HepG2 (cell line): ENCODE measurements around the gene HNRNPF. TPM values are rescaled to one million over a fixed set of nuclear protein-coding genes. Genes with fewer than 3 reads are reported as not detected.

Experiments
- AGO1 ChIP-seq: fragments of 200-400 bp; formaldehyde crosslinking; IDR thresholded peaks from 2 replicates; pipeline ENCODE4 v1.6.1; 2017; ENCODE audit warnings: mild to moderate bottlenecking, low read depth, low read length, moderate library complexity; ENCODE audit not compliant: poor library complexity, severe bottlenecking
- ATF7 ChIP-seq, 2 experiments: fragments of 450-650 bp in 1 of 2; sonication (generic) in 1 of 2; formaldehyde crosslinking in 1 of 2; IDR thresholded peaks; 2 replicates each; pipeline versions ENCODE4 v1.4.0 to v1.6.1; 2016 to 2020; ENCODE audit warnings: antibody characterized with exemption in 1 of 2, mild to moderate bottlenecking in 1 of 2, missing genetic modification reagents in 1 of 2
- CENPX ChIP-seq: sonication (generic); formaldehyde crosslinking; IDR thresholded peaks from 2 replicates; pipeline ENCODE4 v1.9.0; 2021; ENCODE audit warnings: mild to moderate bottlenecking, missing genetic modification reagents, moderate library complexity
- EEA1 ChIP-seq: sonication (generic); formaldehyde crosslinking; IDR thresholded peaks from 2 replicates; pipeline ENCODE4 v1.5.1; 2020; ENCODE audit warnings: mild to moderate bottlenecking, missing genetic modification reagents, borderline replicate concordance
- FOXO1 ChIP-seq: sonication (generic); formaldehyde crosslinking; IDR thresholded peaks from 2 replicates; pipeline ENCODE4 v1.4.0; 2020; ENCODE audit warnings: missing genetic modification reagents
- GPN1 ChIP-seq: sonication (generic); formaldehyde crosslinking; IDR thresholded peaks from 2 replicates; pipeline ENCODE4 v1.5.1; 2020; ENCODE audit warnings: missing genetic modification reagents, borderline replicate concordance
- GZF1 ChIP-seq: sonication (generic); formaldehyde crosslinking; IDR thresholded peaks from 2 replicates; pipeline ENCODE4 v1.5.1; 2020; ENCODE audit warnings: mild to moderate bottlenecking, missing genetic modification reagents
- HIVEP1 ChIP-seq: sonication (generic); formaldehyde crosslinking; IDR thresholded peaks from 2 replicates; pipeline ENCODE4 v1.4.0; 2020; ENCODE audit warnings: mild to moderate bottlenecking, missing genetic modification reagents
- KDM5B ChIP-seq: sonication (generic); formaldehyde crosslinking; IDR thresholded peaks from 2 replicates; pipeline ENCODE4 v1.4.0; 2020; ENCODE audit warnings: missing genetic modification reagents, mild to moderate bottlenecking, borderline replicate concordance
- MAFF ChIP-seq: IDR thresholded peaks from 2 replicates; pipeline ENCODE4 v1.6.1; 2011; ENCODE audit warnings: low read depth, low read length, improper control_type of control experiment
- MYNN ChIP-seq: sonication (generic); formaldehyde crosslinking; IDR thresholded peaks from 2 replicates; pipeline ENCODE4 v1.4.0; 2020; ENCODE audit warnings: mild to moderate bottlenecking, low read depth, missing genetic modification reagents
- REXO4 ChIP-seq: sonication (generic); formaldehyde crosslinking; IDR thresholded peaks from 2 replicates; pipeline ENCODE4 v1.8.0; 2022; ENCODE audit warnings: missing genetic modification reagents, mild to moderate bottlenecking, borderline replicate concordance
- SAFB2 ChIP-seq: sonication (generic); formaldehyde crosslinking; IDR thresholded peaks from 2 replicates; pipeline ENCODE4 v1.5.1; 2020; ENCODE audit warnings: missing genetic modification reagents, low read depth, mild to moderate bottlenecking, borderline replicate concordance
- ZFP41 ChIP-seq: sonication (generic); formaldehyde crosslinking; IDR thresholded peaks from 2 replicates; pipeline ENCODE4 v1.4.0; 2020; ENCODE audit warnings: mild to moderate bottlenecking, missing genetic modification reagents, borderline replicate concordance
- ZFP90 ChIP-seq: sonication (generic); formaldehyde crosslinking; IDR thresholded peaks from 2 replicates; pipeline ENCODE4 v1.8.0; 2022; ENCODE audit warnings: missing genetic modification reagents, mild to moderate bottlenecking, inconsistent platforms, borderline replicate concordance
- ZNF205 ChIP-seq: IDR thresholded peaks from 2 replicates; pipeline ENCODE4 v1.6.1; 2018; ENCODE audit warnings: missing biosample characterization, missing genetic modification reagents
- ZNF550 ChIP-seq: sonication (generic); formaldehyde crosslinking; IDR thresholded peaks from 2 replicates; pipeline ENCODE4 v1.4.0; 2020; ENCODE audit warnings: mild to moderate bottlenecking, missing genetic modification reagents, borderline replicate concordance
- ZNF558 ChIP-seq: sonication (generic); formaldehyde crosslinking; IDR thresholded peaks from 2 replicates; pipeline ENCODE4 v1.9.0; 2022; ENCODE audit warnings: mild to moderate bottlenecking, missing genetic modification reagents, borderline replicate concordance
- ZNF660 ChIP-seq: sonication (generic); formaldehyde crosslinking; IDR thresholded peaks from 2 replicates; pipeline ENCODE4 v1.5.1; 2020; ENCODE audit warnings: mild to moderate bottlenecking, low read depth, missing genetic modification reagents, borderline replicate concordance
- ZNF703 ChIP-seq: sonication (generic); formaldehyde crosslinking; IDR thresholded peaks from 2 replicates; pipeline ENCODE4 v1.5.1; 2020; ENCODE audit warnings: missing genetic modification reagents, mild to moderate bottlenecking, moderate library complexity, borderline replicate concordance
- ZNF878 ChIP-seq: sonication (generic); formaldehyde crosslinking; IDR thresholded peaks from 2 replicates; pipeline ENCODE4 v1.8.1; 2023; ENCODE audit warnings: mild to moderate bottlenecking, missing genetic modification reagents, moderate library complexity
- polyA plus RNA-seq, 8 experiments: library from polyadenylated mRNA; depleted of rRNA in 3 of 8; stranded (reverse) in 7 of 8; unstranded in 1 of 8; fragments of >200 nt; fragmentation: Illumina TruSeq in 4 of 8; extraction: Trizol in 4 of 8; gene quantifications; 2 replicates each; pipeline versions ENCODE4 v1.2.1 to v1.2.3, GENCODE V29; 2011 to 2016; ENCODE audit warnings: low read depth in 4 of 8, missing spikeins in 1 of 8, mixed read lengths in 1 of 8; ENCODE audit not compliant: insufficient read depth in 1 of 8
- total RNA-seq, 5 experiments: library from RNA; depleted of rRNA; stranded (reverse); fragments of >200 nt; fragmentation: Illumina TruSeq; extraction: Trizol; gene quantifications; 2 replicates each; pipeline ENCODE4 v1.2.3, GENCODE V29; 2016; ENCODE audit warnings: low read depth in 1 of 5
- TF ChIP-seq, protein P1 (sequence below): sonication (generic); formaldehyde crosslinking; IDR thresholded peaks from 2 replicates; pipeline ENCODE4 v1.8.0; 2022; ENCODE audit warnings: missing genetic modification reagents, mild to moderate bottlenecking, borderline replicate concordance
- TF ChIP-seq, protein P2 (sequence below): IDR thresholded peaks from 2 replicates; pipeline ENCODE4 v1.6.1; 2016; ENCODE audit warnings: missing compliant biosample characterization, missing genetic modification reagents, borderline replicate concordance
- TF ChIP-seq, protein P3 (sequence below): sonication (generic); formaldehyde crosslinking; IDR thresholded peaks from 2 replicates; pipeline ENCODE4 v1.5.1; 2020; ENCODE audit warnings: missing genetic modification reagents, mild to moderate bottlenecking, borderline replicate concordance

The HNRNPF gene
- total and polyA plus RNA-seq, 2 of the 13 experiments (the other 11 are each of a cell fraction or from before 2014, with no cell fraction given), result 166 to 308 TPM

DNA sequence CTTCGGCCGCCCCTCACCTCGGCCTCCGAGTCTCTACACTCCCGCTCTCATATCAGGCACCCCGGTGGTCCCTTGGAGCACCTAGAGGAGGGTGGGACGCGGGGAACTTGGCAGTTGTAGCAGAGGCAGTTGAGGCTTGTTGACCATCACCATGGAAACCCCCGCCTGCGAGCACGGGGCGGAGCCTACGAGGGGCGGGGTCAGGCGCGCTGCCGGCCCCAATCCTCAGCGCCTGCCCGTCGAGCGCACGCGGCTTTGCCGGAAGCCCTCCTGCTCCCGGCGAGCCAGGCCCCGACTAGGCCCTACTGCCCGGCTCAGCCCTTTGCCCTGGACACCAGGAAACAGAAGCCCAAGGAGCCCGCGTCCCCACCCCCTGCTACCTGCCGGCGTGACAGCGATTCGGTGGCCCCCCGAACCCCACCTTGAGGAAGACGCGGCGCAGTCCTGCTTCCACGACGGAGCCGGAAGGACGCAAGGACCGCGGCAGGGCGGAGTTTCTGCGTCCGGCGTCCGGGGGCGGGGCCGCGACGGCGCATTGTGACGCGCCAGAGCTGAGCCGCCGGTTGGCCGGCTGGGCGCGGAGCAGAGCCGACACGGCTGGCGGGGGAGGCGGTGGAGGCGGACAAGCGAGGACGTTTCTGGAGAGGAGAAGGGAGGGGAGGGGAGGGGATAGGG, at the start of gene HNRNPF (continued):
- TF ChIP-seq ATF7 (IDR thresholded peaks at IDR 0.05), result no peak
- TF ChIP-seq ATF7 (CRISPR knock-in tag; IDR thresholded peaks at IDR 0.05), result peak; percentile 49; the same call in 1 of the 2 replicates
- TF ChIP-seq HIVEP1 (CRISPR knock-in tag), result peak; percentile 77
- TF ChIP-seq ZFP90 (CRISPR knock-in tag), result peak; percentile 76; the same call in 1 of the 2 replicates
- TF ChIP-seq SAFB2 (CRISPR knock-in tag), result no peak
- TF ChIP-seq ZNF878 (CRISPR knock-in tag), result no peak
- no peak for TF ChIP-seq CENPX (CRISPR knock-in tag)
- TF ChIP-seq, protein P1, sequence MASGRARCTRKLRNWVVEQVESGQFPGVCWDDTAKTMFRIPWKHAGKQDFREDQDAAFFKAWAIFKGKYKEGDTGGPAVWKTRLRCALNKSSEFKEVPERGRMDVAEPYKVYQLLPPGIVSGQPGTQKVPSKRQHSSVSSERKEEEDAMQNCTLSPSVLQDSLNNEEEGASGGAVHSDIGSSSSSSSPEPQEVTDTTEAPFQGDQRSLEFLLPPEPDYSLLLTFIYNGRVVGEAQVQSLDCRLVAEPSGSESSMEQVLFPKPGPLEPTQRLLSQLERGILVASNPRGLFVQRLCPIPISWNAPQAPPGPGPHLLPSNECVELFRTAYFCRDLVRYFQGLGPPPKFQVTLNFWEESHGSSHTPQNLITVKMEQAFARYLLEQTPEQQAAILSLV, result peak; percentile 84
- no peak for TF ChIP-seq AGO1
- peak; percentile 20; the same call in 1 of the 2 replicates for TF ChIP-seq ZNF558 (CRISPR knock-in tag)
- TF ChIP-seq ZNF703 (CRISPR knock-in tag), result no peak
- TF ChIP-seq MAFF, result no peak
- no peak for TF ChIP-seq REXO4 (CRISPR knock-in tag)
- peak; percentile 94; the same call in 1 of the 2 replicates for TF ChIP-seq ZFP41 (CRISPR knock-in tag)
- peak; percentile 67; the same call in 1 of the 2 replicates for TF ChIP-seq GZF1 (CRISPR knock-in tag)
- TF ChIP-seq, protein P2, sequence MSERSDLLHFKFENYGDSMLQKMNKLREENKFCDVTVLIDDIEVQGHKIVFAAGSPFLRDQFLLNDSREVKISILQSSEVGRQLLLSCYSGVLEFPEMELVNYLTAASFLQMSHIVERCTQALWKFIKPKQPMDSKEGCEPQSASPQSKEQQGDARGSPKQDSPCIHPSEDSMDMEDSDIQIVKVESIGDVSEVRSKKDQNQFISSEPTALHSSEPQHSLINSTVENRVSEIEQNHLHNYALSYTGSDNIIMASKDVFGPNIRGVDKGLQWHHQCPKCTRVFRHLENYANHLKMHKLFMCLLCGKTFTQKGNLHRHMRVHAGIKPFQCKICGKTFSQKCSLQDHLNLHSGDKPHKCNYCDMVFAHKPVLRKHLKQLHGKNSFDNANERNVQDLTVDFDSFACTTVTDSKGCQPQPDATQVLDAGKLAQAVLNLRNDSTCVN, result 0 out of 2 replicates have a peak, but pooled peaks have one; percentile 63
- 0 out of 2 replicates have a peak, but pooled peaks have one; percentile 59 for TF ChIP-seq ZNF550 (CRISPR knock-in tag)
- TF ChIP-seq GPN1, result no peak
- TF ChIP-seq, protein P3, sequence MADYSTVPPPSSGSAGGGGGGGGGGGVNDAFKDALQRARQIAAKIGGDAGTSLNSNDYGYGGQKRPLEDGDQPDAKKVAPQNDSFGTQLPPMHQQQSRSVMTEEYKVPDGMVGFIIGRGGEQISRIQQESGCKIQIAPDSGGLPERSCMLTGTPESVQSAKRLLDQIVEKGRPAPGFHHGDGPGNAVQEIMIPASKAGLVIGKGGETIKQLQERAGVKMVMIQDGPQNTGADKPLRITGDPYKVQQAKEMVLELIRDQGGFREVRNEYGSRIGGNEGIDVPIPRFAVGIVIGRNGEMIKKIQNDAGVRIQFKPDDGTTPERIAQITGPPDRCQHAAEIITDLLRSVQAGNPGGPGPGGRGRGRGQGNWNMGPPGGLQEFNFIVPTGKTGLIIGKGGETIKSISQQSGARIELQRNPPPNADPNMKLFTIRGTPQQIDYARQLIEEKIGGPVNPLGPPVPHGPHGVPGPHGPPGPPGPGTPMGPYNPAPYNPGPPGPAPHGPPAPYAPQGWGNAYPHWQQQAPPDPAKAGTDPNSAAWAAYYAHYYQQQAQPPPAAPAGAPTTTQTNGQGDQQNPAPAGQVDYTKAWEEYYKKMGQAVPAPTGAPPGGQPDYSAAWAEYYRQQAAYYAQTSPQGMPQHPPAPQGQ (CRISPR knock-in tag), result no peak
- TF ChIP-seq MYNN (CRISPR knock-in tag), result no peak
- TF ChIP-seq ZNF660 (CRISPR knock-in tag), result no peak
- peak; percentile 89 for TF ChIP-seq KDM5B
- TF ChIP-seq EEA1, result peak; percentile 75; the same call in 1 of the 2 replicates
- no peak; the same call in 1 of the 2 replicates for TF ChIP-seq FOXO1 (CRISPR knock-in tag)
- TF ChIP-seq ZNF205, result 0 out of 2 replicates have a peak, but pooled peaks have one; percentile 54
